Measurements from ENCODE around the gene CISH.

The CISH gene

DNA sequence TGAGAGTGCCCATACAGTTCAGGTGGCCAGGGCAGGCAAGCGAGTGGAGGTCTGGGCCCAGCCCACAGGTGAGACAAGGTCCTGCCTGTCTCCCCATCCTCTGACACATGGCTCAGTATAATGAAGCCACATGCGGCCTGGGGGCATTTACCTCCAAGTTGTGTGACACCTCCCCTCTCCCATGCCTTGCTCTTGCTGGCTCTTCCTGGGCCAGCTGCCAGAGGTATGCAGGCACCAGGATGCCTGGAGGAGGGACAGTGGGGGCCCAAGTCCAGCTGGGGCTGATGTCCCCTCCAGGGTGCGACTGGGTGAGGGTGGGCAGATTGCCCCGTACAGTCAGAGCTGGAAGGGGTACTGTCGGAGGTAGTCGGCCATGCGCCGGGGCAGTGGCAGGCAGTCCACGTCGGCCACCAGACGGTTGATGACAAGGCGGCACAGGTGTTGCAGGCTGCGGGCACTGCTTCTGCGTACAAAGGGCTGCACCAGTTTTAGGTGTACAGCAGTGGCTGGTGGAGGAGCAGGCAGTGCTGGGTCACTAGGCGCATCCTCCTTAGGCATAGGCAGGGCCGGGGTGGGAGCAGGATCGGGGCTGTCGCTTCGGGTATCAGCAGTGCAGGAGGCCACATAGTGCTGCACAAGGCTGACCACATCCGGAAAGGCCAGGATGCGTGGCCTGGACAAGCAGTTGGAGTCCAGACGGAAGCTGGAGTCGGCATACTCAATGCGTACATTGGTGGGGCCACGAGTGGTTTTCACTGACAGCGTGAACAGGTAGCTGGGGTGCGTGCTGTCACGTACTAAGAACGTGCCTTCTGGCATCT, 4.1 kb downstream of the CISH start:
- DNase-seq: no peak
- Histone ChIP-seq H3K4me3 (ENCODE audit: low read depth, low read length) (no peak overlapping the region), H3K9me3 (ENCODE audit: severe bottlenecking) (no peaks in the 10 kb centered on the region), H3K27me3 (ENCODE audit: insufficient read depth, low read depth, severe bottlenecking) (no peaks in the 10 kb centered on the region), H3K27ac (no peak overlapping the region), H3K36me3 (peaks cover 28% of the 10 kb centered on the region)
- TF ChIP-seq, protein P1, sequence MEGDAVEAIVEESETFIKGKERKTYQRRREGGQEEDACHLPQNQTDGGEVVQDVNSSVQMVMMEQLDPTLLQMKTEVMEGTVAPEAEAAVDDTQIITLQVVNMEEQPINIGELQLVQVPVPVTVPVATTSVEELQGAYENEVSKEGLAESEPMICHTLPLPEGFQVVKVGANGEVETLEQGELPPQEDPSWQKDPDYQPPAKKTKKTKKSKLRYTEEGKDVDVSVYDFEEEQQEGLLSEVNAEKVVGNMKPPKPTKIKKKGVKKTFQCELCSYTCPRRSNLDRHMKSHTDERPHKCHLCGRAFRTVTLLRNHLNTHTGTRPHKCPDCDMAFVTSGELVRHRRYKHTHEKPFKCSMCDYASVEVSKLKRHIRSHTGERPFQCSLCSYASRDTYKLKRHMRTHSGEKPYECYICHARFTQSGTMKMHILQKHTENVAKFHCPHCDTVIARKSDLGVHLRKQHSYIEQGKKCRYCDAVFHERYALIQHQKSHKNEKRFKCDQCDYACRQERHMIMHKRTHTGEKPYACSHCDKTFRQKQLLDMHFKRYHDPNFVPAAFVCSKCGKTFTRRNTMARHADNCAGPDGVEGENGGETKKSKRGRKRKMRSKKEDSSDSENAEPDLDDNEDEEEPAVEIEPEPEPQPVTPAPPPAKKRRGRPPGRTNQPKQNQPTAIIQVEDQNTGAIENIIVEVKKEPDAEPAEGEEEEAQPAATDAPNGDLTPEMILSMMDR (IDR thresholded peaks at IDR 0.05; ENCODE audit: low read depth, low read length): no peak

DNA sequence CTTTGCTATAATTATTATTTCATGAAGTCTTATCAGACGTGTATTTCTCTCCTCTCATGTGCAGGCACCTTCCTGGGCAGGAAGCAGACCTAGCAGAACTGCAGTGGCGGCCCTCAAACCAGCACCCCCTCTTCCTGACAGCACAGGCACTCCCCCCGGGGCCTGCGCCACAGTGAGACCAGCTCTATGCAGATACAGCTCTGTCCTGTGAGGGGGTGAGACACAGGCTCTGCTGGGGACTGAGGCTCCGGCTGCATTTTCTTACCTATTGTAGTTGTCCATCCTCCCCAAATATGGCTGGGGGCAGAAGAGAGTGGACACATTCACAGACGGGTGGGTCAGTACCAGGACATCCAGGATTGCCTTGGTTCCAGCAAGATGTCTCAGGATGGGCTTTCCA, 5.0 kb downstream of the CISH start:
- Histone ChIP-seq H3K36me3 (peaks cover 28% of the 10 kb centered on the region), H3K9me3 (ENCODE audit: severe bottlenecking) (no peaks in the 10 kb centered on the region), H3K4me3 (ENCODE audit: low read depth, low read length) (no peak overlapping the region), H3K27ac (no peak overlapping the region), H3K27me3 (ENCODE audit: insufficient read depth, low read depth, severe bottlenecking) (no peaks in the 10 kb centered on the region)
- DNase-seq: no peak
- TF ChIP-seq, protein P1 (IDR thresholded peaks at IDR 0.05; ENCODE audit: low read depth, low read length): no peak

DNA sequence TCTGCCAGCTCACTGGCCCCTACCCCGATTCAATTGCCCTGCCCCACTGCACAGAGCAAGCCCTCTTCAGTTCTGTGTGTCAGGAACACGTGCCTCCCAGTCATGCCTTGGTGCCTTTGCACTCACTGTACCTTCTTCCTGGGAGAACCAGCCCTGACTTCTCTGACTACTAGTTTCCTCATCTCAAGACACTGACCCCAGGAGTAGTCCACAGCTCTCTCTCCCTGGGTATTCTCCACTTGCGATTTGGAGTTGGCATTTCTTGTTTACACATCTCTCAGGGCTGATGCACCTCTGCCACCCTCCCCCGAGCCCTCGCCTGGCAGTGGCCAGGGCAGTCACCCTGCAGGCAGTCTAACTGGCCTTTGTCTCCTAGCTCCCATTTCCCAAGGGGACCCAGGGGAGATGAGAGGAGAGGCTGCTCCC, 5.7 kb downstream of the CISH start:
- Histone ChIP-seq H3K27ac (no peak overlapping the region; the same call in 1 of the 2 replicates), H3K27me3 (ENCODE audit: insufficient read depth, low read depth, severe bottlenecking) (no peaks in the 10 kb centered on the region), H3K36me3 (peaks cover 28% of the 10 kb centered on the region), H3K4me3 (ENCODE audit: low read depth, low read length) (no peak overlapping the region), H3K9me3 (ENCODE audit: severe bottlenecking) (no peaks in the 10 kb centered on the region)
- DNase-seq: no peak
- TF ChIP-seq, protein P1 (IDR thresholded peaks at IDR 0.05; ENCODE audit: low read depth, low read length): no peak

DNA sequence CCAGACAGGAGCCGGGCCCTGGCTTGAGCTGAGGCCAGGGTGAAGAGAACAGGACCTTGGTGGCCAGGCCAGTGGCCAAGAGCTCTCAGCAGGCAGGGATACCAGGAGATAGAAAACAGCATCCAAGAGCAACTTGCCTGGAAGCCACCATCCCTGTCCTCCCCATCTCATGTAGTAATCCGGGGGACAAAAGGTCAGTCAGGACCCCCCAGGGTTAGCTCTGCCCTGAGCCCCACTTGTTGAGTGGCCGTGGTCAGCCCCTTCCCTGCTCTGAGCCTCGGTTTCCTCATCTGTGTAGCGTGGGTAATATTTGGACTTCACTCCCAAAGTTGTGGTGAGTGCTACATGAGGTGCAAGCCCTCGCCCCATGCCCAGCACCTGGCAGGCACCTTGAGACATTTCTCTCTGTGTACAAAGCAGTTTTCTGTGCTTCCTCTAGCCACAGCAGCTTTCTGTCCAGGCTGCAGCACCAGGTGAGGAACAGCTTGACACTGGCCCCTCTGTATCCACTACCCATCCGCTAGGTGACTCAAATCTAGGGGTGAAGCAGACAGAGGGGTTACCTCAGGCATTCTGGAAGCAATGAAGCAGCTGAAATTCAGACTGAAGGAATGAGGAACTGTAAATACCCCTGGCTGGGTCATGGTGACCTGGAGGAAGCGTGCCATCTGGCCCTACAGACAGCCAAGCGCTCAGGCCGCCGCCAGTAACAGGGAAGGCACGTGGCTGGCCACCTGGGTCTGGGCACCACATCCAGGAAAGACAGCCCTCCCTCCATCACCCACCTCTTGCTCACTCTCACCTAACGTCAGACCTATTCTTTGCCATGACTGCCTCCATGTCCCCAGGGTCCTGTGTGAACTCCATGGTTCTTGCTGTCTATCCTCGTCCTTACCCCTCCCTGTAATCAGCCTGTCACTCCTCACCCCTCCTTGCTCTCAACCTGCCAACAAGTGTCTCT, 6.7 kb downstream of the CISH start:
- peaks cover 28% of the 10 kb centered on the region for H3K36me3 ChIP-seq
- H3K4me3 ChIP-seq (ENCODE audit: low read depth, low read length): no peak overlapping the region
- H3K27ac ChIP-seq: no peak overlapping the region
- no peaks in the 10 kb centered on the region for H3K9me3 ChIP-seq (ENCODE audit: severe bottlenecking)
- DNase-seq: peak; percentile 41
- TF ChIP-seq, protein P1 (IDR thresholded peaks at IDR 0.05; ENCODE audit: low read depth, low read length): no peak
- no peaks in the 10 kb centered on the region for H3K27me3 ChIP-seq (ENCODE audit: insufficient read depth, low read depth, severe bottlenecking)

DNA sequence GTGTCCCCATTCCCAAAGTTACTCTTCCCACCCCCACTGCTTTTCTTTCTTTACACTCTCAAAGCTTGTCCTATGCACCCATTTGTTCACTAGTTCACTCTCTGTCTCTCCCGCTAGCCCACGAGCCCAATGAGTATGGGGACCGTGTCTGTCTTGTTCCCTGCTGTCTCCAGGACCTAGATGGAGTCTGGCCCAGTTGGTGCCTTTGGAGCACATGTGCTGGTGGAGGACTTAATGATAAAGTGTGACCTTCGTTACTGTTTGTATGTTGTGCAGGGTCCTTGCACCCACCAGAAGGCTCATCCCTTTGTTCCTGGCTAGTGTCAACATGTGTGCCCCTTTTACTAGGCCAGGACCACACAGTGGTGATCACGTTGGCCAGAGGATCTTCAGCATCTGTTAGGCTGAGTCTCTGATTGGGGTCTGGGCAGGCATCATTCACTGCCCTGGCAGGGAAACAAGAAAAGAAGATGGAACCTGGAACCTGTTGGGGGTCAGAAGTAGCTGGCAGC, 7.4 kb downstream of the CISH start:
- H3K27ac ChIP-seq: no peak overlapping the region
- H3K27me3 ChIP-seq (ENCODE audit: insufficient read depth, low read depth, severe bottlenecking): no peaks in the 10 kb centered on the region
- H3K4me3 ChIP-seq (ENCODE audit: low read depth, low read length): no peak overlapping the region
- no peak for DNase-seq
- no peaks in the 10 kb centered on the region for H3K9me3 ChIP-seq (ENCODE audit: severe bottlenecking)
- peaks cover 28% of the 10 kb centered on the region for H3K36me3 ChIP-seq
- TF ChIP-seq, protein P1 (IDR thresholded peaks at IDR 0.05; ENCODE audit: low read depth, low read length): no peak
